ENCODE data around the gene ZNF492. TPM values are rescaled to one million over a fixed set of nuclear protein-coding genes. Genes with fewer than 3 reads are reported as not detected.

The ZNF492 gene
- total and polyA plus RNA-seq, 2 experiments from 2014 or later: 0.20 to 0.65 TPM

GRCh38 chr19:22708983-22709382 is 74.9 kb downstream of the ZNF492 start:
- WGBS, 2 experiments (ENCODE audit: low coverage in 1 of 2, low lambda C conversion rate in 2 of 2, missing lambda C conversion rate in 2 of 2): 22 to 24% methylated on average over 27 of the region's 27 CpGs
- no peaks in the 10 kb centered on the region for H3F3A ChIP-seq (ENCODE audit: insufficient read depth)
- H3K79me2 ChIP-seq (ENCODE audit: insufficient read depth): no peaks in the 10 kb centered on the region
- TF ChIP-seq EZH2 (IDR thresholded peaks at IDR 0.05; ENCODE audit: insufficient read depth, poor library complexity, severe bottlenecking) (no peak), EZH2phosphoT487 (IDR thresholded peaks at IDR 0.05; ENCODE audit: insufficient read depth, low read depth) (no peak)
- H4K20me1 ChIP-seq (ENCODE audit: insufficient read depth): no peaks in the 10 kb centered on the region
- DNase-seq: no peak
- no peak overlapping the region for H3K27ac ChIP-seq
- no peaks in the 10 kb centered on the region for H3K36me3 ChIP-seq (ENCODE audit: low read depth)
- H3K27me3 ChIP-seq (replicated peaks; ENCODE audit: insufficient read depth): no peaks in the 10 kb centered on the region
- no peak overlapping the region for H2AFZ ChIP-seq
- no peaks in the 10 kb centered on the region for H3K9me2 ChIP-seq (ENCODE audit: insufficient read depth)
- H3K9ac ChIP-seq: no peak overlapping the region
- H3K4me3 ChIP-seq: no peak overlapping the region
- in situ Hi-C loops (cut with MboI): no loop called here
- no peaks in the 10 kb centered on the region for H3K4me1 ChIP-seq (ENCODE audit: insufficient read depth)
- no peak overlapping the region for H3K4me2 ChIP-seq (ENCODE audit: unreplicated experiment)
- no peaks in the 10 kb centered on the region for H3K9me3 ChIP-seq (ENCODE audit: low read depth)

Small RNA genes lying within 50 kb of the gene (small RNA-seq; reads per million reads assigned to genes)
- gene AC011467.2 (ENCODE audit: low read depth, low replicate concordance): not detected

Other genes with a start within 250 kb of the ZNF492 start
- gene ZNF98, start 212.0 kb upstream of the ZNF492 start, total RNA-seq (2014; rRNA removed; shearing (Covaris generic)): not detected in 2 replicates
- gene ZNF98, start 212.0 kb upstream of the ZNF492 start, polyA plus RNA-seq (2016; fragmentation: Nextera tagmentation; extraction: Ambion mirVana): not detected in 2 replicates
- gene ZNF99, start 149.8 kb downstream of the ZNF492 start, total RNA-seq (2014; rRNA removed; shearing (Covaris generic)): not detected in 2 replicates
- gene ZNF99, start 149.8 kb downstream of the ZNF492 start, polyA plus RNA-seq (2016; fragmentation: Nextera tagmentation; extraction: Ambion mirVana): not detected in 2 replicates
- not detected in 2 replicates for gene ZNF723, start 198.0 kb downstream of the ZNF492 start, total RNA-seq (2014; rRNA removed; shearing (Covaris generic))
- gene ZNF723, start 198.0 kb downstream of the ZNF492 start, polyA plus RNA-seq (2016; fragmentation: Nextera tagmentation; extraction: Ambion mirVana): not detected in 2 replicates

All from GM23248 (cell line).